AG09309 (cell line): ENCODE results near the gene HPRT1.
"Not testable (repeated sequence)": the region's sequence is repeated elsewhere in the genome, so short reads cannot be mapped to it uniquely, and the experiment has no call there.

Experiments
- DNase-seq: peaks from one replicate; pipeline ENCODE4 v3.0.0-alpha.2; 2010; ENCODE audit warnings: low read depth
- H3K4me3 ChIP-seq: 2 replicates; pipeline ENCODE4 v1.5.1; 2011; ENCODE audit warnings: mild to moderate bottlenecking, low read depth, low read length, moderate library complexity; ENCODE audit not compliant: control insufficient read depth
- CTCF ChIP-seq: IDR thresholded peaks from 2 replicates; pipeline ENCODE4 v1.5.1; 2011; ENCODE audit warnings: mild to moderate bottlenecking, low read depth, low read length, inconsistent platforms; ENCODE audit not compliant: insufficient read depth, control insufficient read depth; ENCODE audit errors: missing control alignments

HPRT1 gene

DNA sequence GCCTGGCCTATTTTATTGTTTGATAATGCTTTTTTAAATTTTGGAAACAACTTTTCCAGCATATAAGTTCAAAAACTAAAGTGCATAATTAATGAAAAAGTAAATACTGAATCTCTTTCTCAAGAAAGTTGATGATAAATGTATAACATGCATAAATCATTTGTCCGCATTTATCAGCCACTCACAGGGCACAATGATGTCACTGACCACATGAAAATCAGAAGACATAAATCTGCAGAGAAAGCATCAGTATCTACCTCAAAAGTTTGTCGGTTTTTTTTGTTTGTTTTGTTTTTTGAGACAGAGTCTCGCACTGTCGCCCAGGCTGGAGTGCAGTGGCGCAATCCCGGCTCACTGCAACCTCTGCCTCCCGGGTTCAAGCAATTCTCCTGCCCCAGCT is 5.5 kb upstream of the HPRT1 start:
- H3K4me3 ChIP-seq: no peak overlapping the region
- no peak for TF ChIP-seq CTCF
- no peak for DNase-seq

- no peak for TF ChIP-seq CTCF
- no peak overlapping the region for H3K4me3 ChIP-seq
- no peak for DNase-seq
Measured at GRCh38 chrX:134457708-134458107, 2.3 kb upstream of the HPRT1 start.

DNA sequence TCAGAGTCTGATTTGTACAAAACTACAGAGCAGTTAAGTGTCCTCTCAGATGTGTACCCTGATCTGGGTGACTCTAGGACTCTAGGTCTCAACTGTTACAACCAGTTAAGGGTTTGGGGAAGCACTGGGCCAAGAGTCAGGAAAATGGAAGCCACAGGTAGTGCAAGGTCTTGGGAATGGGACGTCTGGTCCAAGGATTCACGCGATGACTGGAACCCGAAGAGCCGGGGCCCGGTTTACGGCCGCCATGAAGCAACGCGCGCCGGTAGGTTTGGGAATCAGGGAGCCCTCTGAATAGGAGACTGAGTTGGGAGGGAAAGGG is 321 bp upstream of the HPRT1 start:
- DNase-seq: no peak
- peak overlapping the region; percentile 37 for H3K4me3 ChIP-seq
- no peak for TF ChIP-seq CTCF

DNA sequence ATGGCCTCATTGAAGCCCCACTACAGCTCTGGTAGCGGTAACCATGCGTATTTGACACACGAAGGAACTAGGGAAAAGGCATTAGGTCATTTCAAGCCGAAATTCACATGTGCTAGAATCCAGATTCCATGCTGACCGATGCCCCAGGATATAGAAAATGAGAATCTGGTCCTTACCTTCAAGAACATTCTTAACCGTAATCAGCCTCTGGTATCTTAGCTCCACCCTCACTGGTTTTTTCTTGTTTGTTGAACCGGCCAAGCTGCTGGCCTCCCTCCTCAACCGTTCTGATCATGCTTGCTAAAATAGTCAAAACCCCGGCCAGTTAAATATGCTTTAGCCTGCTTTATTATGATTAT is 876 bp downstream of the HPRT1 start:
- H3K4me3 ChIP-seq: peak overlapping the region; percentile 70
- no peak for TF ChIP-seq CTCF
- no peak for DNase-seq

- DNase-seq: no peak
- no peak for TF ChIP-seq CTCF
- no peak overlapping the region for H3K4me3 ChIP-seq
Measured at GRCh38 chrX:134461437-134461836, 1.5 kb downstream of the HPRT1 start.

GRCh38 chrX:134462927-134463326 is 3.0 kb downstream of the HPRT1 start:
- TF ChIP-seq CTCF: no peak
- DNase-seq: no peak
- no peak overlapping the region for H3K4me3 ChIP-seq

DNA sequence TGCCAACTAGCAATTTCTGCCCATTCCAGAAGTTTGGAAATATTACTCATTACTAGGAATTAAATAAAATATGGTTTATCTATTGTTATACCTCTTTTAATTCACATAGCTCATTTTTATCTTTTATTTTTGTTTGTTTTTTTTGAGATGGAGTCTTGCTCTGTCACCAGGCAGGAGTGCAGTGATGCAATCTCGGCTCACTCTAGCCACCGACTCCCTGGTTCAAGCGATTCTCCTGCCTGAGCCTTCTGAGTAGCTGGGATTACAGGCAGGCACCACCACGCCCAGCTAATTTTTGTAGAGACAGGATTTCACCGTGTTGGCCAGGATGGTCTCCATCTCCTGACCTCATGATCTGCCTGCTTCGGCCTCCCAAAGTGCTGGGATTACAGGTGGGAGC is 4.5 kb downstream of the HPRT1 start:
- DNase-seq, H3K4me3 ChIP-seq: not testable (repeated sequence)

GRCh38 chrX:134469486-134469885 is 9.5 kb downstream of the HPRT1 start:
- DNase-seq: no peak
- no peak overlapping the region for H3K4me3 ChIP-seq
- no peak for TF ChIP-seq CTCF
